ENCODE results near the gene ANTXR2. TPM values are rescaled to one million over a fixed set of nuclear protein-coding genes. Genes with fewer than 3 reads are reported as not detected.

The ANTXR2 gene
- total RNA-seq, 3 donors from 2014 or later, result 6.1 to 12.9 (median 8.1) TPM

DNA sequence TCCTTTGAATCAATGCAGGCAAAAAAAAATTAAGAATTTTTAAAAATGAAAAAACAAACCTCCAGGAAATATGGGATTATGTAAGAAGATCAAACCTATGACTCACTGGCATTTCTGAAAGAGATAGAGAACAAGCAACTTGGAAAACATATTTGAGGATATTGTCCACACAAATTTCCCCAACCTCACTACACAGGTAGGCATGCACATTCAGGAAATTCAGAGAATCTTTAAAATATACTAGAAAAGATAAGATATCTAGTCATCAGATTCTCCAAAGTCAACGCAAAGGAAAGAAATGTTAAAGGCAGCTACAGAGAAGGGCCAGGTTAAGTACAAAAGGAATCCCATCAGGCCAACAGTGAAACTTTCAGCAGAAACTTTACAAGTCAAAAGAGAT is 85.6 kb downstream of the ANTXR2 start:
- H3K27me3 Mint-ChIP-seq (ENCODE audit: low read depth), result no peaks in the 10 kb centered on the region
- peaks cover 3% of the 10 kb centered on the region for H3K9me3 Mint-ChIP-seq
- peaks cover 33% of the 10 kb centered on the region for H3K4me1 Mint-ChIP-seq (ENCODE audit: low read depth)
- ATAC-seq (no peak), DNase-seq (no peak)
- no peak overlapping the region for H3K4me3 Mint-ChIP-seq
- H3K36me3 Mint-ChIP-seq (ENCODE audit: insufficient read depth), result peaks cover 14% of the 10 kb centered on the region

DNA sequence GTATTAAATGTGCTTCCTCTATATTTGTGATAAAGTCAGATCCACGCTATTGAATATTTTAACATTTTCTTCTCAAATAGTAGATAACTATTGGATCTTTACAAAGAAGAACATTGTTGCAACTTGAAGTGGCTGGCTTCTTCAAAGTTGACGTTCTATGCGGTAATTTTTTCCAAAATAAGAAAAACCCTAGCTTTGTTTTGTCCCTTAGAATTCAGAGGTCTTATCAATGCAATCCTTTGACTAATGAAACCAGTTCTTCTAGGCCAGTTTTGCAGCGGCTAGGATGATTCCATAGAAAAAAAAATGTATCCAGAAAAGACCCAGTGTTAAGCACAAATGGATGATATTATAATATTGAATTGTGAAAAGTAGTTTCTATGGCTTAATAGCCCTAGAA is 89.6 kb downstream of the ANTXR2 start:
- Mint-ChIP-seq H3K9me3 (peaks cover under 1% of the 10 kb centered on the region), H3K36me3 (ENCODE audit: insufficient read depth) (peaks cover 21% of the 10 kb centered on the region), H3K4me3 (no peak overlapping the region), H3K4me1 (ENCODE audit: low read depth) (peaks cover 14% of the 10 kb centered on the region), H3K27me3 (ENCODE audit: low read depth) (no peaks in the 10 kb centered on the region)
- ATAC-seq (no peak), DNase-seq (no peak)

DNA sequence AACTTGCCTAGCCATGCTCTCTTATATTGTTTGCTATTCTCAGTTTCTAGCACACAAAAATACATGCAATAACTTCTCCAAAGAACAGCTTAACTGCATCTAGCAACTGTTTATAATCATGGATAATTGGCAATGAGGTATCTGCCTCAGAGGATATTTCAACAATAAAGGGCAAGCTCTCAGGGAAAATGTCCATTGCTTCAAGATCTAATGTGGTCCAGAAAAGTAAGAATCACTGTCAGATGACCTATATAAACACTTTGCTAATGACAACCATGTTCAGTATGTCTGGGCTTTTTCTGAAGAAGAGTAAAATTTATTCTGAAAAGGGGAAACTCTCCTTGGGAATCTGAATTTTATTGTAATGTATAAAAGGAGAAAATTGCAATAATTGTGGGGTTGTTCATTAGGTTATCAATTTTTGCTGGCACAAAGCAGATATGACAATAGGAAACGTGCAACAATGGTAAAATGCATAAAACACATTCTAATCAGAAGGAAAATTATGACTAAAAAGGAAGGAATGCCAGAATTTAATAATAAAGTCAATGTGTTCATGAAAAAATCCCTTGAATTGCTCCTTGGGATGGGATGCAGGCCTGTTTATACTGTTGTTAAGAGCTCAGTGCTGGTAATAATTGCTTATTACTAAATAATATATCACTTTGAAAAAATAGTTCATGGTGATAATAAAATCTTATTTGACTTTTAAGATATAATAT is 90.3 kb downstream of the ANTXR2 start:
- H3K4me1 Mint-ChIP-seq (ENCODE audit: low read depth), result peaks cover 11% of the 10 kb centered on the region
- no peak for DNase-seq
- peaks cover 28% of the 10 kb centered on the region for H3K36me3 Mint-ChIP-seq (ENCODE audit: insufficient read depth)
- no peaks in the 10 kb centered on the region for H3K9me3 Mint-ChIP-seq
- no peak for ATAC-seq
- H3K4me3 Mint-ChIP-seq, result no peak overlapping the region
- no peaks in the 10 kb centered on the region for H3K27me3 Mint-ChIP-seq (ENCODE audit: low read depth)

DNA sequence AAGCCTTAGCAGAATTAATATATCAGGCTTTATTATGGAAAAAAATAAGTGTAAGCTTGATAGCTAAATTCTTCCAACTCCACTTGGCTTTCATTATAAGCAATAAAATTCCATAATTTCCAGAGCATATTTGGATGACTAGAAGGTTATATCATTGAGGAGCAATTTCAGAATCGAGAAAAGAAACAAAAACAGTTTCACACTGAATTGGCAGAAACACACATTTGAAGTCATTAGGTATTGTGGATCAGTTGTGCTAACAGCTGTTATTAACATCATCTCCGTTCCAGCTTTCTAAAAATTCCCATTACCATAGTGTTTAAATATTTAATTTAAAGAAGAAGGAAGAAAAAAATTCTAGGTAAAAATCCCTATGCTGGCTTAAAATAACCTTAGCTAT is 92.6 kb downstream of the ANTXR2 start:
- H3K36me3 Mint-ChIP-seq (ENCODE audit: insufficient read depth), result peaks cover 41% of the 10 kb centered on the region
- H3K27me3 Mint-ChIP-seq (ENCODE audit: low read depth), result no peaks in the 10 kb centered on the region
- H3K4me1 Mint-ChIP-seq (ENCODE audit: low read depth), result peaks cover 3% of the 10 kb centered on the region
- no peaks in the 10 kb centered on the region for H3K9me3 Mint-ChIP-seq
- H3K4me3 Mint-ChIP-seq, result no peak overlapping the region
- DNase-seq, result no peak
- no peak for ATAC-seq

DNA sequence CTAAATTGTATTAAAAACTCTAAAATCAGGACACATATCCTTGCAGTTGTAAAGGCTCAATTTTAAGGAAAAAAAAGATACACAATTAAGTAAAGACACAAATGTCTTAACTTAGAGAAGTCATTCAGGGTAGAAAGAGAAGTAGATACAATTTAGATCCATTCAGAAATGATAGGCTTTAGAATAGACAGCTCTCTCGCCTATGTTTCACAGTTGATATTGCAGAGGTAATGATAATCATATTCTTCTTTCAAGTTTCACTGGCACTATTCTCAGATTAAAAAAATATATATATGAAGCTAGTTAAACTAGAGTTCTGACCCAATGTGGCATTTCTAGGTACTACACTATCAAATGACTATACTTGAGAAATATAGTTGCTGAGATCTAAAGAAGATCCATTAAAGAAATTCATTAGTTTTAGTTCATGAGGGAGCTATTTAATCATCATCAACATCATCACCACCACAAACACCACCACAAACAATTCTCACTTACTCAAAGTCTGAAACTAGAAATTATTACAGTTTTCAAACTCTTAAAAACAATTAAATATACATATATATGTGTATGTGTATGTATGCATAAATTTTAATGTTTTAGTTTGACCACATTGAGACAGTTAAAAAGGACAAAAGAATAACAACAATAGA is 93.1 kb downstream of the ANTXR2 start:
- Mint-ChIP-seq H3K36me3 (ENCODE audit: insufficient read depth) (peaks cover 43% of the 10 kb centered on the region), H3K9me3 (no peaks in the 10 kb centered on the region), H3K4me1 (ENCODE audit: low read depth) (peaks cover 3% of the 10 kb centered on the region), H3K27me3 (ENCODE audit: low read depth) (no peaks in the 10 kb centered on the region), H3K4me3 (no peak overlapping the region)
- no peak for DNase-seq
- no peak for ATAC-seq

DNA sequence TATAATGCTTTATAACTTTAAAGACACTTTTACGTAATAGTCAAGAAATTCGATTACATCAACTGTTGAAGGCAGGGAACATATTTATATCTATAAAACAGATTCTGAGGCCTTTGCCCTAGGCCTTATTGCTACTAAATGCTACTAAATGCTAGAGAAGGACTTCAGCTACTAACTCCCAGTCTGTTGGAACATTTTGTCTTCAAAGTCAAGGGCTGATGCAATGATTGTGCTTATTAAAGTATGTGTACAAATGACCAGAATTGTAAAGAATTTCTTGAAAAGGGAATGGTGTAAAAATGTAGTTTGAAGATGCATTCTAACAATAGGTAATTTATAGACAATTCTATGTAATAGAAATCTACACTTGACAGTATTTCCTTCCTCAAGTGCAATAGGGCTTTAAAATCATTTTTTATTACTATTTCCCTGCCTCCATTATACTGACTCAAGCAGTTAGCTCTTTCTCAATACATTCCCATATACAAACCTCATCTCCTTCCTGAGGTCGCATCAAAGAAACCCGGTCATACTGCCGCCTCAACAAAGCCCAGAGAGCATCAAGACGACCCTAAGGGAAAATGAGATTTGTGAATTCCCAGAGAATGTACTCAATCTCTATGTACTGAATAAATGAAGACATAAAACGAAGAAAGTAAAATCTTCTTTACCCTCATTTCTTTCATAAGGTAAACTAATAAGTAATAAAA is 95.7 kb downstream of the ANTXR2 start:
- no peak for DNase-seq
- no peak overlapping the region for H3K4me3 Mint-ChIP-seq

DNA sequence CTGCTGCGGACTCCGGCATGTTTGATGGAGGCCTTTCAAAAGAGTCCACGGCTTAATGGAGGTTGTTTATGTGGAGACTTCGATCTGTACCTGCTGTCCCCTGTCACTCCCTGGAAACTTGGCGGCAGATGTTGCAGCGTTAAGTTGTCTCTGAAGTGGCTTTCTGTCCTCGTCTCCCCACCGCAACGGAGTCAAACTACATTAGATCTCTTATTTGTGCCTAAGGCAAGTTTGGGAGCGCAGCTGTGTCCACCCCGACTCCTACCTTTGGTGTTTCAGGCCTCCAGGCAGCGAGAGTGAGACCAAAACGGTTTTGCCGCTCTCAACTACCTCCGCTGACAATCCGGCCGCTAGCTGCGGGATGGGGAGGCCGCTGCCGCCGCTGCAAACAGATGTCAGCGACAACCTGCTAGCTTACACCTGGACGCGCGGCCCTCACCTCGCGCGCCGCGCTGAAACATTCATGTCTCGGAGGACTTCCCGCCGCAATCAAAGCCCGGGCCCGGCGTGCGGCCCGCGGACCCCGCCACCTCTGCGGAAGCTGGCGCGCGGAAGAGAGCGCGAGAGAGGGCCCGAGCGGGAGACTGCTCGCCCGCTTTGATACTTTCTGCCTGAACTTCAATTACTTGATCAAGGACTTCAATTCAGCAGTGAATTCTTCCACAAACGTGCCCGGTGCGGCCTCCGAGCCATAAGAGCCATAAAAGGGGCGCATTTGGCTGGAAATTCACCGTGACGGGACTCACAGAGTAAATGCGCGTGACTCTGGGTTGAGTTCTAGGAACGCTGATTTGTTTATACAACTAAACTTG is 108.4 kb downstream of the ANTXR2 start:
- Mint-ChIP-seq H3K9me3 (no peaks in the 10 kb centered on the region), H3K4me3 (no peak overlapping the region), H3K4me1 (ENCODE audit: low read depth) (no peaks in the 10 kb centered on the region), H3K36me3 (ENCODE audit: insufficient read depth) (peaks cover 18% of the 10 kb centered on the region), H3K27me3 (ENCODE audit: low read depth) (no peaks in the 10 kb centered on the region)
- DNase-seq, result no peak
- no peak for ATAC-seq

More for the DNA sequence above, 95.7 kb downstream of the ANTXR2 start:
- ATAC-seq, result no peak
- H3K9me3 Mint-ChIP-seq, result peaks cover 4% of the 10 kb centered on the region
- peaks cover 53% of the 10 kb centered on the region for H3K36me3 Mint-ChIP-seq (ENCODE audit: insufficient read depth)
- H3K4me1 Mint-ChIP-seq (ENCODE audit: low read depth), result peaks cover 4% of the 10 kb centered on the region
- no peaks in the 10 kb centered on the region for H3K27me3 Mint-ChIP-seq (ENCODE audit: low read depth)

DNA sequence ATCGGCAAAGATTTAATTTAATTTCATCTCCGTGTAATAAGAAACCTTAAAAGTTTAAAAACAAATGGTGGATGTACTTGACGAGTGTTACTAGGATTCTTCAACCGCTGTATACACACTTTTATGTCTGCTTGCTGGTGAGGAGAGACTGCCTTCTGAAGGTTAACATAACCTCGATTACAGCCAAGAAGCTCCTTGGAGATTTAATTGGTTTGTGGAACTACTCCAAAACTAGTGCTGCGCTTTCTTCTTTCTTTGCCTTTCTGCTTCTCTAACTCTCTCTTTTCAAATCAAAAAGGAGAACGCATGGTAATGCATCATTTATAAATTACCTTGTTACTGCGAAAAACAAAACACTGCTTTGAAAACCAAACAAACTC is 109.0 kb downstream of the ANTXR2 start:
- no peak for DNase-seq
- H3K27me3 Mint-ChIP-seq (ENCODE audit: low read depth), result no peaks in the 10 kb centered on the region
- no peaks in the 10 kb centered on the region for H3K4me1 Mint-ChIP-seq (ENCODE audit: low read depth)
- no peak overlapping the region for H3K4me3 Mint-ChIP-seq
- peaks cover 20% of the 10 kb centered on the region for H3K36me3 Mint-ChIP-seq (ENCODE audit: insufficient read depth)
- no peaks in the 10 kb centered on the region for H3K9me3 Mint-ChIP-seq
- ATAC-seq, result no peak

DNA sequence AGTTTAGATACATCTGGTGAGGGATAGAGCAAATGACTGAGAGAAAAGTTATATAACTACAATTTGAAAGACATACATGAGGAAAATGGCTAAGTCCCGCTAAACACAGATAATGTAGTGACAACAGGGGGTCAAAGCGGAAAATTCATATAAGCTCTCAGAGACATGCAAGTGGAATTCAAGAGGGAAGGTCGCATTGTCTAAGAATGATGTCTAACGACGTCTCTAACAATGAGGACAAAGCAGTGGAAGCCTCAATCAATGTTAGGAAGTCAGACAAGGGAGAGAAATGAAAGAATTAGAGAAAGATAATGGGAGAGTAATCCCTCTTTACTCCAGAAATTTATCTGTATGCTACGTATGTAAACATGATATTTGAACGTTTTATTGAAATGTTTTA is 113.4 kb downstream of the ANTXR2 start:
- DNase-seq, result no peak
- Mint-ChIP-seq H3K36me3 (ENCODE audit: insufficient read depth) (peaks cover 18% of the 10 kb centered on the region), H3K9me3 (no peaks in the 10 kb centered on the region), H3K27me3 (ENCODE audit: low read depth) (no peaks in the 10 kb centered on the region), H3K4me1 (ENCODE audit: low read depth) (peaks cover 2% of the 10 kb centered on the region), H3K4me3 (no peak overlapping the region)
- ATAC-seq, result no peak

DNA sequence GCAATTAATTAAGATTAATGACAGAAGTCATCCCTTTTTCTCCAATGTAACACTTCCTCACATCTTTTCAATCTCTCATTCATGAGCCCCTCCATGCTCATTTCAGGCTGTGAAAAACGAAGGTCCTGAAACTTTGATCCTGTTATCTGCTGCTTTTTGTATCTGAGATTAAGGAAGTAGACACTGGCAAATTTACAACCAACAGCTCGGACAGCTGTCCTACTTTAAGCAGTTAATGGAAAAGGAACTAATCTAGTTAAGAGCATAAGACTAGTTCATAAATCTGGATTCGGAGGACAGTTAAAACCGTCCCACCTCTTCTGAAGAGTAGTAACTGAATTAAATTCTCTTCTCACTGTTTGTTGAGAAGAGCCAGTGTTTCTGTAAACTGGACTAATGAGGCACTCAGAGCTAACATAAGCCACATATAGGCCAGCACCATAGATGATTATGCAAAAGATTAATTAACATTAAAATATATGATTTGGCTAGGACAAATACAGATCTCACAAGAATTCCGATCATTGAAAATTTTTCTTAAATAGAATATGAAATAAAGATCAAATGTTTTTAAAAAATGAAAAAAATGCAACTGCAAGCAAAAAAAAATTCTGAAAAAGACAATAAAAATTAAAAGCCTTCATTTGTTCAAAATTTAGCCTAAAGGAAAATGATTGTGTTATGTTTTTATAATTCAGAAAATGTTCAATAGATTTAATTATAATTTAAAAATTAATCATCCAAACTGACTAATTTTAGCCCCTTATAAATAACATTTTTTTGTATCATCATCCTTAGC is 114.4 kb downstream of the ANTXR2 start:
- H3K36me3 Mint-ChIP-seq (ENCODE audit: insufficient read depth), result peaks cover 10% of the 10 kb centered on the region
- H3K27me3 Mint-ChIP-seq (ENCODE audit: low read depth), result no peaks in the 10 kb centered on the region

DNA sequence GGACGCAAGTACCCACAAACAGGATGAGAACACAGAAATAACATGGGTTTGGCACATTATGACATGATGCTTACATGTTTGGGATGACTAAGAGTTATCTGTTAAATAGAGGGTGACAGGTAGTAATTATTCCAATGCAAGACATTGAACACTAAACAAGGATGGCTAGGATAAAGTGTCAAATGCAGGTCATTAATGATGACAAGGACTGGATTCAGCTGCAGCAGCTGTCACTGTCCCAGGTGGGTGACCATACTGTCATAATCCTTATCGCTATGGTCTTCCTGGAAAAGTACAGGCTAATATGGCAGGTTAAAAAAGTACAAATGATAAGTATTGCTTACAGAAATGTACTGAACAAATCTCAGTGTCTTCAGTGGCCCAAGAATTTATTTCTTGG is 123.9 kb downstream of the ANTXR2 start:
- Mint-ChIP-seq H3K36me3 (ENCODE audit: insufficient read depth) (peaks cover 7% of the 10 kb centered on the region), H3K9me3 (no peaks in the 10 kb centered on the region), H3K4me3 (no peak overlapping the region), H3K27me3 (ENCODE audit: low read depth) (no peaks in the 10 kb centered on the region), H3K4me1 (ENCODE audit: low read depth) (peaks cover 10% of the 10 kb centered on the region)
- no peak for ATAC-seq
- no peak for DNase-seq

More for the DNA sequence above, 114.4 kb downstream of the ANTXR2 start:
- H3K9me3 Mint-ChIP-seq, result no peaks in the 10 kb centered on the region
- peaks cover 2% of the 10 kb centered on the region for H3K4me1 Mint-ChIP-seq (ENCODE audit: low read depth)
- ATAC-seq (no peak), DNase-seq (no peak)
- H3K4me3 Mint-ChIP-seq, result no peak overlapping the region

DNA sequence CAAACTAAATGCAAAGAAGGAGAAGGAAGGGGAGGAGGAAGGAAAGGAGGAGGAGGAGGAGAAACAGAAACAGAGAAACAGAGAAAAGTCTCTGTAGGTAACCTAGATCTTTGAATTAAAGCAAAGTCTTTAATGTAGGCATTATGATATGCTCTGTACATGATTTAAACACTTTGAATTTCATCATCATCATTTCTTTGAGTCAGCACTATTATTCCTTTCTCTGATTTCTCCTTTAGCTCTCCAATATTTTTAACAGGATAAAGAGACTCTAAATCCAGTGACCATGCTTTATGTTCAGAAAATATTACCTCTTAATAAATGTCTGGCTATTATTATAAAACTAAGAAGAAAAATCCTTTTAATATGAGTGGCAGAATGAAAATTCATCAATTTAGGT is 124.3 kb downstream of the ANTXR2 start:
- H3K36me3 Mint-ChIP-seq (ENCODE audit: insufficient read depth), result peaks cover 7% of the 10 kb centered on the region
- no peaks in the 10 kb centered on the region for H3K9me3 Mint-ChIP-seq
- ATAC-seq, result no peak
- peaks cover 10% of the 10 kb centered on the region for H3K4me1 Mint-ChIP-seq (ENCODE audit: low read depth)
- H3K4me3 Mint-ChIP-seq, result no peak overlapping the region
- no peaks in the 10 kb centered on the region for H3K27me3 Mint-ChIP-seq (ENCODE audit: low read depth)
- DNase-seq, result no peak

DNA sequence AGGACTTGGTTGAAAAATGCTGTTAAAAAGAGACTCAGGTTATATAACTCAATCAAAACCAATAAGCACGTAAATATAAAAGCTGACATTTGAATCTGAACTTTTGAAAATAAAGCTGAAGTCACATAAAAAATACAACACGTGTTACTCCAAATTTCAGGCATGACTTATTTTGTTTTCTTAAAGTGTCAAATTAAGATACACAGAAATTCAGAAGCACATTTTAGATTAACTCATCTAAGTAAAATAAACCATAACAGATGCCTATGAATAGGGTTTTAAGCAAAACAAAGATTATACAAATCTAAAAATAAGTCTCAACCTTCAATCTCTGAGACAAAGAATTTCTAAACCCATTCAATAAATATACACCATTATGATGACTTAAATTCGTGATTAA is 124.8 kb downstream of the ANTXR2 start:
- H3K4me1 Mint-ChIP-seq (ENCODE audit: low read depth), result peaks cover 10% of the 10 kb centered on the region
- H3K27me3 Mint-ChIP-seq (ENCODE audit: low read depth), result no peaks in the 10 kb centered on the region
- H3K9me3 Mint-ChIP-seq, result no peaks in the 10 kb centered on the region
- no peak for ATAC-seq
- H3K36me3 Mint-ChIP-seq (ENCODE audit: insufficient read depth), result peaks cover 7% of the 10 kb centered on the region
- DNase-seq, result no peak
- H3K4me3 Mint-ChIP-seq, result no peak overlapping the region
